Activated CD4-positive, alpha-beta memory T cell treated with anti-CD3 and anti-CD28 coated beads for 36 hours (primary cell): Measurements from ENCODE around the gene DBI. TPM values are rescaled to one million over a fixed set of nuclear protein-coding genes. Genes with fewer than 3 reads are reported as not detected.

Experiments
- total RNA-seq, 2 experiments: library from RNA; stranded (reverse); gene quantifications; one replicate each; pipeline ENCODE4 v1.2.3, GENCODE V29; 2021

DBI gene
- total RNA-seq, 2 experiments from 2014 or later = 149 to 150 TPM

Other genes with a start within 250 kb of the DBI start
- not detected for gene C1QL2, start 208.2 kb upstream of the DBI start, total RNA-seq
- under 1 TPM; 0.12 to 0.17 TPM for gene STEAP3, start 143.1 kb upstream of the DBI start, total RNA-seq
- gene C2orf76, start 143 bp upstream of the DBI start, total RNA-seq = 10 to 100 TPM; 10.5 to 11.5 TPM
- not detected for gene TMEM37, start 64.9 kb downstream of the DBI start, total RNA-seq
- not detected for gene SCTR, start 157.5 kb downstream of the DBI start, total RNA-seq
- gene CFAP221, start 177.5 kb downstream of the DBI start, total RNA-seq = not detected